T-cell (primary cell): ENCODE data around the gene USF2. TPM values are rescaled to one million over a fixed set of nuclear protein-coding genes. Genes with fewer than 3 reads are reported as not detected.
A peak's percentile ranks its signal among the peaks of the same experiment; 100 is the strongest.

Source experiments
- ATAC-seq, 4 experiments: fragments of 200-7000 bp in 3 of 4; fragments of 150-1000 bp in 1 of 4; cut with Tn5 transposase; replicated peaks in 1 of 4; 1 replicate in 3 of 4; 2 replicates in 1 of 4; pipeline ENCODE4 v1.10.0; 2021; ENCODE audit warnings: moderate library complexity in 3 of 4, mild to moderate bottlenecking in 2 of 4, moderate number of reproducible peaks in 1 of 4
- CTCF ChIA-PET, 2 donors: fragments of 300-600 bp; sonication (Branson Sonifier 250); formaldehyde crosslinking; loops; one replicate each; lab custom pipeline; 2022; ENCODE audit warnings: antibody characterized with exemption in 2 of 2; lab: Charles Lee
- POLR2A ChIA-PET, 2 donors: fragments of 300-600 bp; sonication (Branson Sonifier 250); formaldehyde crosslinking; loops; one replicate each; lab custom pipeline; 2022; ENCODE audit warnings: antibody characterized with exemption in 2 of 2; lab: Charles Lee
- DNase-seq, 35 experiments: peaks; one replicate each; pipeline versions ENCODE4 v3.0.0 to v3.0.0-alpha.2; 2013 to 2023
- H3K27ac ChIP-seq: one replicate; pipeline ENCODE4 v1.5.1; 2013; ENCODE audit warnings: low read length
- H3K27me3 ChIP-seq, 2 experiments: replicated peaks in 1 of 2; 1 replicate in 1 of 2; 2 replicates in 1 of 2; pipeline versions ENCODE4 v1.6.1 to v1.7.0; 2013; ENCODE audit warnings: low read length in 1 of 2, mixed read lengths in 1 of 2; ENCODE audit not compliant: control insufficient read depth in 2 of 2, insufficient read depth in 2 of 2; ENCODE audit errors: extremely low read depth in 1 of 2
- H3K36me3 ChIP-seq, 2 donors: 1 replicate in 1 of 2; 2 replicates in 1 of 2; pipeline versions ENCODE4 v1.6.1 to v1.7.0; 2013; ENCODE audit warnings: low read length in 1 of 2; ENCODE audit not compliant: control insufficient read depth in 2 of 2, insufficient read depth in 1 of 2; ENCODE audit errors: extremely low read depth in 1 of 2
- H3K4me1 ChIP-seq, 2 experiments: 1 replicate in 1 of 2; 2 replicates in 1 of 2; pipeline versions ENCODE4 v1.6.1 to v1.7.0; 2013; ENCODE audit warnings: low read length in 2 of 2, mixed read lengths in 1 of 2; ENCODE audit not compliant: insufficient read depth in 2 of 2, control insufficient read depth in 1 of 2; ENCODE audit errors: extremely low read depth in 1 of 2
- H3K4me3 ChIP-seq, 2 donors: 1 replicate in 1 of 2; 2 replicates in 1 of 2; pipeline versions ENCODE4 v1.5.1 to v1.7.0; 2013; ENCODE audit warnings: mild to moderate bottlenecking in 2 of 2, low read length in 1 of 2, moderate library complexity in 1 of 2; ENCODE audit not compliant: control insufficient read depth in 1 of 2; ENCODE audit errors: extremely low read depth in 1 of 2
- H3K9me3 ChIP-seq: 2 replicates; pipeline ENCODE4 v1.7.0; 2013
- H3K27ac Mint-ChIP-seq, 2 donors: one replicate each; pipeline ENCODE4 v1.8.0; 2020 to 2021; ENCODE audit warnings: mild to moderate bottlenecking in 2 of 2, mixed read lengths in 2 of 2
- H3K27me3 Mint-ChIP-seq, 2 donors: one replicate each; pipeline ENCODE4 v1.8.0; 2021 to 2022; ENCODE audit warnings: mixed read lengths in 2 of 2
- H3K36me3 Mint-ChIP-seq: one replicate; pipeline ENCODE4 v1.8.0; 2021; ENCODE audit warnings: mixed read lengths
- H3K4me1 Mint-ChIP-seq, 3 donors: one replicate each; pipeline ENCODE4 v1.8.0; 2020 to 2022; ENCODE audit warnings: mixed read lengths in 3 of 3, mild to moderate bottlenecking in 1 of 3
- H3K4me3 Mint-ChIP-seq, 3 donors: one replicate each; pipeline ENCODE4 v1.8.0; 2020 to 2022; ENCODE audit warnings: mild to moderate bottlenecking in 3 of 3, mixed read lengths in 3 of 3, moderate library complexity in 3 of 3
- H3K9me3 Mint-ChIP-seq, 3 donors: one replicate each; pipeline ENCODE4 v1.8.0; 2020 to 2022; ENCODE audit warnings: mixed read lengths in 3 of 3
- WGBS: methylation state at CpG from one replicate; pipeline ENCODE4 v1.1.5; 2013; ENCODE audit warnings: missing lambda C conversion rate; ENCODE audit not compliant: insufficient coverage; 5-methylcytosine and 5-hydroxymethylcytosine counted together
- total RNA-seq, 35 experiments: library from RNA in 6 of 35; stranded (reverse) in 6 of 35; fragments of 120-200 nt in 1 of 35; gene quantifications; one replicate each; pipeline versions ENCODE4 v1.2.1 to v1.2.4 and lab custom pipeline; 2013 to 2026

Gene USF2
- total RNA-seq, 5 donors from 2014 or later (not counting 1 experiment from before 2014, with no cell fraction given) = 207 to 255 (median 249) TPM

DNA sequence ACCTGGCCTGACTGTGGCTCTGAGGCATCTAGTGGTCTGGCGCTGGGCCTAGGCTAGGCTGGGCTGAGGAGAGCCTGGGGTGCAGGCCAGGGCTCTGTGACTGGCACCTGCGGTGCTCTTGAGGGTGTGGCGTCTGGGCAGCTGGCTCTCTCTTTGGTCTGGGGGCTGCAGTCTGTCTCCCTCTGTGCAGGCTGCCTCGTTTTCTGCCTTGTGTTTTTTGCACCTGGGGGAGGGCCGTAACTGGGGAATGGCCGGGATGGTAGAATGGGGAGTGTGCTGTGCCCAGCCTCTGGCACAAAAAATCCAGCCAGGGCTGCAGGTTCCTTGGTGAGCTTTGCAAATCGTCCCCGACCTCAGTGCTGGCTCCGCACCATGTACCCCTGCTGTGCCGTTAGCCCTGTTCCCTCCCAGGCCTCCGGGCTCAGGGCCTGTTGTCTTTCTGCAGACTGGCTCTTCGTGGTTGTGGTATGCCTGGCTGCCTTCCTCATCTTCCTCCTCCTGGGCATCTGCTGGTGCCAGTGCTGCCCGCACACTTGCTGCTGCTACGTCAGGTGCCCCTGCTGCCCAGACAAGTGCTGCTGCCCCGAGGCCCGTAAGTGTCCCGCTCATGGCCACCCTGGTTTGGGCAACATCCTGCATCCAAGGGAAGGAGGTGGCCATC lies 6.5 kb upstream of the USF2 start:
- Mint-ChIP-seq H3K4me1 (peaks cover 34 to 39% (median 38%) of the 10 kb centered on the region in 3 donors), H3K27me3 (no peaks in the 10 kb centered on the region), H3K27ac (peak overlapping the region in 1 of 2 donors; percentile 49), H3K9me3 (no peaks in the 10 kb centered on the region), H3K4me3 (no peak overlapping the region), H3K36me3 (peaks cover 7% of the 10 kb centered on the region)
- H3K36me3 ChIP-seq = peaks cover 0 to 16% of the 10 kb centered on the region in 2 donors
- ChIA-PET CTCF (no interaction called here), POLR2A (no interaction called here)
- no peaks in the 10 kb centered on the region for H3K9me3 ChIP-seq
- peak in 1 of 35 experiments; percentile 11 for DNase-seq
- H3K27ac ChIP-seq = no peak overlapping the region
- ATAC-seq = no peak
- H3K27me3 ChIP-seq = no peaks in the 10 kb centered on the region
- H3K4me1 ChIP-seq = peaks cover 5 to 39% of the 10 kb centered on the region in 2 experiments
- no peak overlapping the region for H3K4me3 ChIP-seq
- 78% methylated on average over 17 of the region's 17 CpGs for whole genome bisulfite sequencing

GRCh38 chr19:35264268-35265125 lies 4.3 kb upstream of the USF2 start:
- no peak overlapping the region for H3K4me3 Mint-ChIP-seq

GRCh38 chr19:35265126-35265899 lies 3.4 kb upstream of the USF2 start:
- H3K27ac ChIP-seq = no peak overlapping the region

More at GRCh38 chr19:35264268-35265125, 4.3 kb upstream of the USF2 start:
- Histone ChIP-seq H3K9me3 (no peaks in the 10 kb centered on the region), H3K27ac (no peak overlapping the region), H3K4me1 (peaks cover 5 to 33% of the 10 kb centered on the region in 2 experiments), H3K27me3 (no peaks in the 10 kb centered on the region), H3K36me3 (peaks cover 0 to 16% of the 10 kb centered on the region in 2 donors), H3K4me3 (no peak overlapping the region)
- ATAC-seq (no peak), DNase-seq (peak in 3 of 35 experiments; percentile 4 to 22 (median 12))
- no peaks in the 10 kb centered on the region for H3K9me3 Mint-ChIP-seq
- ChIA-PET POLR2A (interaction anchor here in 1 of 2 donors (0.6 to 0.7 kb wide), 2 partner anchors 20 to 29 kb away, joined by 3 to 4 read pairs; no protein-coding TSS in a partner anchor), CTCF (interaction anchor here in 1 of 2 donors (0.5 kb wide), 1 partner anchor 110 kb away, joined by 3 read pairs; no protein-coding TSS in a partner anchor)
- H3K36me3 Mint-ChIP-seq = peaks cover 7% of the 10 kb centered on the region
- peaks cover 32 to 33% (median 32%) of the 10 kb centered on the region in 3 donors for H3K4me1 Mint-ChIP-seq
- peak overlapping the region; percentile 84 to 92 for H3K27ac Mint-ChIP-seq
- no peaks in the 10 kb centered on the region for H3K27me3 Mint-ChIP-seq
- WGBS = 80% methylated on average over 6 of the region's 7 CpGs

GRCh38 chr19:35265900-35266519 lies 2.8 kb upstream of the USF2 start:
- Histone ChIP-seq H3K9me3 (no peaks in the 10 kb centered on the region), H3K4me3 (no peak overlapping the region), H3K4me1 (peaks cover 5 to 43% of the 10 kb centered on the region in 2 experiments), H3K27ac (peak overlapping the region; percentile 23), H3K36me3 (peaks cover 0 to 16% of the 10 kb centered on the region in 2 donors), H3K27me3 (no peaks in the 10 kb centered on the region)
- Mint-ChIP-seq H3K27ac (peak overlapping the region; percentile 84 to 92), H3K4me3 (peak overlapping the region; percentile 66 to 94 (median 87)), H3K4me1 (peaks cover 36 to 38% (median 38%) of the 10 kb centered on the region in 3 donors), H3K36me3 (peaks cover 9% of the 10 kb centered on the region), H3K27me3 (no peaks in the 10 kb centered on the region), H3K9me3 (no peaks in the 10 kb centered on the region)
- whole genome bisulfite sequencing = 86% methylated on average over 9 of the region's 10 CpGs
- ATAC-seq (no peak), DNase-seq (peak in 1 of 35 experiments; percentile 23)
- CTCF ChIA-PET = no interaction called here
- POLR2A ChIA-PET = interaction anchor here in 1 of 2 donors (0.5 kb wide), 1 partner anchor 1402 kb away, joined by 3 read pairs; no protein-coding TSS in a partner anchor

More at GRCh38 chr19:35265126-35265899, 3.4 kb upstream of the USF2 start:
- CTCF ChIA-PET = interaction anchor here in 1 of 2 donors (0.6 kb wide), 1 partner anchor 124 kb away, joined by 3 read pairs; no protein-coding TSS in a partner anchor
- H3K36me3 ChIP-seq = peaks cover 0 to 10% of the 10 kb centered on the region in 2 donors
- ATAC-seq = no peak
- peak in 2 of 35 experiments; percentile 5 to 21 for DNase-seq
- no peaks in the 10 kb centered on the region for H3K27me3 ChIP-seq
- peak overlapping the region; percentile 66 to 94 (median 87) for H3K4me3 Mint-ChIP-seq
- 70% methylated on average over 5 of the region's 6 CpGs for WGBS
- no peaks in the 10 kb centered on the region for H3K27me3 Mint-ChIP-seq
- H3K4me3 ChIP-seq = no peak overlapping the region
- H3K27ac Mint-ChIP-seq = peak overlapping the region; percentile 84 to 92
- POLR2A ChIA-PET = interaction anchor here in 1 of 2 donors (0.5 kb wide), 1 partner anchor 1402 kb away, joined by 3 read pairs; no protein-coding TSS in a partner anchor
- no peaks in the 10 kb centered on the region for H3K9me3 Mint-ChIP-seq
- peaks cover 5 to 39% of the 10 kb centered on the region in 2 experiments for H3K4me1 ChIP-seq
- peaks cover 32 to 34% (median 33%) of the 10 kb centered on the region in 3 donors for H3K4me1 Mint-ChIP-seq
- H3K36me3 Mint-ChIP-seq = peaks cover 4% of the 10 kb centered on the region
- H3K9me3 ChIP-seq = no peaks in the 10 kb centered on the region

GRCh38 chr19:35266520-35267352 lies 2.0 kb upstream of the USF2 start:
- Histone ChIP-seq H3K27me3 (no peaks in the 10 kb centered on the region), H3K4me1 (peaks cover 5 to 48% of the 10 kb centered on the region in 2 experiments), H3K36me3 (peaks cover 6 to 24% of the 10 kb centered on the region in 2 donors), H3K4me3 (peak overlapping the region; percentile 67), H3K9me3 (no peaks in the 10 kb centered on the region), H3K27ac (peak overlapping the region; percentile 70)
- Mint-ChIP-seq H3K4me1 (peaks cover 38 to 40% (median 40%) of the 10 kb centered on the region in 3 donors), H3K36me3 (peaks cover 11% of the 10 kb centered on the region), H3K27ac (peak overlapping the region; percentile 95 to 99), H3K9me3 (no peaks in the 10 kb centered on the region), H3K27me3 (no peaks in the 10 kb centered on the region), H3K4me3 (peak overlapping the region; percentile 87 to 94 (median 90))
- DNase-seq = peak in 1 of 35 experiments; percentile 26
- 20% methylated on average over 17 of the region's 39 CpGs for WGBS
- POLR2A ChIA-PET = no interaction called here
- CTCF ChIA-PET = no interaction called here
- ATAC-seq = no peak
